HG03196 (cell line): Measurements from ENCODE around the gene NELL2.

Experiments
- ATAC-seq: cut with Tn5 transposase; IDR thresholded peaks from one replicate; pipeline ENCODE4 v1.9.1; 2021; ENCODE audit not compliant: unreplicated experiment

The NELL2 gene

DNA sequence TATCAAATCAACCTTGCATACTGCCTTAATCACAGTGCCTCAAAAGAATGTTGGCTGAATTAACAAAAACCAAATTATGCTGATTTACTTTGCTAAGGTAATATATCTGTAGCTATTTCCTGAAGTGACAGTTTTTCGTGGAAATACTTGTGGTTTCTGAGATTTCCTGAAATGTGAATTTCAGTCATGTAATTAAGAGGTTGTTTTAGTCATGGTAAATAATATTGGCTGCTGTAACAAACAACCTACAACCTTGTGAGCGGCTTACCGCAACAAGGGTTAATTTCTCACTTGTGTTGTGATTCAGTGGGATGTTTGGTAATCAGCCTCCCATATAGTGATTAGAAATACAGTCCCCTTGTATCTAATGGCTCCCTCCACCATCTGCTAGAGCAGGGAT lies 387.9 kb downstream of the NELL2 start:
- no peak for ATAC-seq

DNA sequence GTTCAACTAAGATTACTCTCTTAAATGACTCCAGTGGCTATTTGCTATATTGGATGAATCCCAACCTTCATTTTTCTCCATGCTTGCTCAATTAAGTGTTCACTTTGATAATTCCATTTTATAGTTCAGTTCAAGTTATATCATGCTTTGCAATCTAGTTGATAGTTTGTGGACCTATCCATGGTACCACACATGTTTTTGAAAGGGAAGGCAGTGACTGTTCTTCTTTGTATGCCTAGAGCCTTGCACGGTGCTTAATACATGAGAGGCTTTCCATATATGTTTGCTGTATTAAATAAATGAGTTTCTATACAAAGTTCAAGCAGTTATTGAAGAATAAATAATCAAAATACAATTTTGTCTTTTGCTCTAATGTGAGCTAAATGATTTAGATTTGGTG lies 391.3 kb downstream of the NELL2 start:
- no peak for ATAC-seq

DNA sequence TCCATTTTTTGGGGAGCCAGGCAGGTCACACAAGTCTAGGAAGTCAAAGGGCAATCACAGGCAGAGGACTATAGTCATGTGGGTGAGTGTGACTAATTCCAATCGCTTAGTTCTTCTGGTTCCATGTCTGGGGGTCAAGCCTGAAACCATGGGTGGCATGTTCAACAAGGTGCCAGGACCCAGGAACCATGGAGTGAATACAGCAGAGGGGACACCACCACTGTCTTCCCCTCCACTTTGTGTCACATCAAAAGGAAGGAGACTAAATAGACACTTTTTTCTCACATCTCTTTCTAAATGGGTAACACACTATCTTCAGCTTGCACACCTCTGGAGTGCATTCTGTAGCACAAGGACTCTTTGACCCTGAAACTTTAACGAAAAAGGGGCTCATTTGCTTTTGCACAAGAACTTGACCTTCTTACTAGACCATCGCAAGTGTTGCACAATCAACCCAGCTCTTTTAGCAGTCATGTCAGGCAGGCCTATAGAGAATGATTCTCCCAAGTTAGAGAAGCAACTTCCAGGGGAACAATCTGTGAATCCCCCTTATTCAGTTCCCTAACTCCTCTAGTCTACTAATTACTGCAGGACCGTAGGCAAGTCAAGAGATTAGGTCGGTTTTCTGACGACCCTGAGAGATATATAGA lies 398.7 kb downstream of the NELL2 start:
- no peak for ATAC-seq

DNA sequence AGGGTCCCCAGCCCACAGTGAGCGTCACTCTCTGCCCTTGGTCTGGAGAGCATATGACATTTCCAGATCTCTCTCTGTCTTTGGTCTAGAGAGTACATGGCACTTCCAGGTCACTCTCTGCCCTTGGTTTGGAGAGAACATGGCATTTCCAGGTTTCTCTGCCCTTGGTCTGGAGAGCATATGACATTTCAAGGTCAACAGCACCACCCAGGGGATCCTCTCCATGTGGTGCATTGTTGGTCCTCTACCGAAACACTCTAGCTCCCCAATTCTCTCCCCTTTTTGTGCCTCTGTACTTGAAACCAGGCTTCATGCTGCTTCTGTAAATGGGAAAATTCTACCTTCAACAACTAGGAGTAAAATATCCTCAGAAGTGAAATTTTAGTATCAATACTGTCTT lies 399.4 kb downstream of the NELL2 start:
- ATAC-seq = no peak

DNA sequence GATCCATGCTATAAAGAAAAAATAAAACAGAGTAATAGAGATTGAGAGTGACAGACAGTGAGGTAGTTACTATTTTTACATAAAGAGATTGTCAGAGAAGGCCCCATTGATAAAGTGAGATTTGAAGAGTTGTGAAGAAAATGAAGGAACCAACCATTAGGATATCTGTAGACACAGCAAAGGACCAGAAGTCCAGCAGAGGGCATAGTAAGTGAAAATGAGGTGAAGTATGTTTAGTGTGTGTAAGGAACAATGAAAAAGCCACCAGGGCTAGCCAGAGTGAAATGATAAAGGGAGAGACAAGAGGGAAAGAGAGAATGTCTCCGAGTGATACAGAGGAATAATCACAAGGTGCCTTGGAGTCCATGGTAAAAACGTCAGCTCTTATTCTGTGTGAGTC lies 411.0 kb downstream of the NELL2 start:
- no peak for ATAC-seq

DNA sequence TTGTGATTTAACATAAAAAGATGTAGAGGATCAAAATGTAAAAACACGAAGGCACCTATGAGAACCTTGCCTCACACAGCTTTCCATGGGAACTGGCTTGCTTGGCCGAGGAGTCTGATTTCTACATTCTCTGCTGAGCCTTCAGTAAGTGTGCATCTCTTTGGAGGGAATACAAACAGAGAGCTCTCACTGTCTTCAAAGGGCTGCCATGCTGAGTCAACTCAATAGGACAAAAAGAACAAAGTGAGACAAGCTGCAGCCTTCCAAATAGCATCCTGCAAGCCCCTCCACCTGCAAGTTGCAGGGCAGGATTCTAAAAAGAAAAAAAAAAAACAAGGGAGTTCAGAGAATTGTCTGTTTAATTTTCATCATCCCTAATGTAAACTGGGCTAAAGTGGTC lies 411.9 kb downstream of the NELL2 start:
- ATAC-seq = no peak

DNA sequence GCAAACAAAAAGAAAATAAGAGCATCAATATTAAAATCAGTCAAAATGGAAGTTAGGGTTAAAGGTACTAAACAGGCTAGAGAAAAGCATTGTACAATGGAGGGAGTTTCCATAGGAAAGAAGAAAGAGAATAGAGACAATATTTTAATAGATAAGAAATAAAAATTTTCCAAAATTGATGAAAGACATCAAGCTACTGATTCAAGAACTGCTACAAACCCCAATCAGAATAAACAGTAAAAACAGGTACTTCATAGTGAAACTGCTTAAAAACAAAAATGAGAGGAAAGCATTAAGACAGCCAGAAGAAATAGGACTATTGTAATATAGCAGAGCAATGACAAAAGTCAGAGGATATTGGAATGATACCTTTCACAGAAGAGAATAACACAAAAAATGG lies 413.4 kb downstream of the NELL2 start:
- no peak for ATAC-seq

DNA sequence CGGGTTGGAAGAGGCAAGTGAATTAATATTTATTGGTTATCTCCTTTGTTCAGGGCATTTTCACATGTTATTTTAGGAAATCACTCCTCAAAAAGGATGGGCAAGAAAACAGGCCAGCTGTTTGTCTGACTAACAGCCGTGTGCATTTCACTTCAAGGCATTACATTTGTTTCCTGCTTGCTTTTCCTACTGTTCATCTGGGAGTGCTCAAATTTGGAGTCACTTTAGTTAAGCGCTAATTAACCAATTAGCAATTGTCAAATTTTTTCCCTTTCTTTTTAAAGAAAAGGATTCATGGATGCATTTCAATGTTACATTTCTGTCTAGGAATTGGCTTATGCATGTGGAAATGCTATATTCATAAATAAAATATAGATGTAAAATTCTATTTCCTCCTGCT lies 415.9 kb downstream of the NELL2 start:
- ATAC-seq = no peak

DNA sequence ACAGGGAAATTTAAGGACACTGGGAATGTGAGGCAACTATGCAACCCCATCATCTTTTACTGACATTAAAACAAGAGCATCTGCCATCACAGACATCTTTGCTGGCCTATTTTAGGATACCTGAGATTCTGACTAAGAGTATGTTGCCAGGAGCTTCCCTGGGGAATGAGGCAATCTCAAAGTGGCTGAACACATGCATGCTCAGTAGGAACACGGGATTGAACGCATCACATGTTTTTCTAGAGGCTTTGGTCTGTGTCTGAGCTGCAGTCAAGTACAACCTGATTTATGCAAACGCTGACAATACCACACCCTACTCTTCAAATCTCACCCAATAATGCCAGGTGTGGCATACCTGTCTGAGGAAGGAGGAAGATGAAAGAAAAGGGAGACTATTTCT lies 416.5 kb downstream of the NELL2 start:
- ATAC-seq = no peak
